Testis (tissue), 3 donors: Measurements from ENCODE around the gene TMEM191C. TPM values are rescaled to one million over a fixed set of nuclear protein-coding genes. Genes with fewer than 3 reads are reported as not detected.

Source experiments
- DNase-seq: peaks from one replicate; pipeline ENCODE4 v3.0.0-alpha.2; 2019
- H3K27ac ChIP-seq, 2 donors: fragments of 200-600 bp; sonication (generic); one replicate each; pipeline ENCODE4 v1.5.1; 2019
- H3K27me3 ChIP-seq: fragments of 200-600 bp; sonication (generic); one replicate; pipeline ENCODE4 v1.5.1; 2019
- H3K36me3 ChIP-seq: fragments of 200-600 bp; sonication (generic); one replicate; pipeline ENCODE4 v1.5.1; 2017; ENCODE audit warnings: low read depth; ENCODE audit errors: missing control alignments
- H3K4me1 ChIP-seq: fragments of 200-600 bp; sonication (generic); one replicate; pipeline ENCODE4 v1.5.1; 2019
- H3K4me3 ChIP-seq, 2 donors: fragments of 200-600 bp; sonication (generic); one replicate each; pipeline ENCODE4 v1.5.1; 2017 to 2019
- H3K9me3 ChIP-seq: fragments of 200-600 bp; sonication (generic); one replicate; pipeline ENCODE4 v1.5.1; 2017
- CTCF ChIP-seq, 3 experiments: fragments of 450-650 bp in 2 of 3; fragments of 200-600 bp in 1 of 3; sonication (generic) in 1 of 3; IDR thresholded peaks; one replicate each; pipeline ENCODE4 v1.5.1; 2016 to 2019; ENCODE audit warnings: antibody characterized with exemption in 3 of 3, mild to moderate bottlenecking in 2 of 3, moderate library complexity in 1 of 3
- POLR2A ChIP-seq: fragments of 450-650 bp; IDR thresholded peaks from one replicate; pipeline ENCODE4 v1.6.1; 2017; ENCODE audit warnings: antibody characterized with exemption, mild to moderate bottlenecking, moderate library complexity
- WGBS, 2 donors: methylation state at CpG; one replicate each; pipeline ENCODE4 v1.1.5; 2018; 5-methylcytosine and 5-hydroxymethylcytosine counted together
- intact Hi-C: fragments of 100-400 bp; cut with DNase I; formaldehyde crosslinking; loops from one replicate; pipeline ENCODE4 v1.15.1; 2023; ENCODE audit warnings: low total_unique reads
- polyA plus RNA-seq: library from polyadenylated mRNA; stranded (reverse); fragments of 350-450 nt; fragmentation: Illumina TruSeq; extraction: RNeasy Lipid Tissue Mini Kit (QIAGEN cat#74804); gene quantifications from one replicate; pipeline ENCODE4 v1.2.3, GENCODE V29; 2014; ENCODE audit warnings: low read depth, low replicate concordance; ENCODE audit not compliant: insufficient read depth
- total RNA-seq, 2 donors: library from RNA; depleted of rRNA; stranded (reverse); fragments of >200 nt; gene quantifications; one replicate each; pipeline ENCODE4 v1.2.3, GENCODE V29; 2016

TMEM191C gene
- total and polyA plus RNA-seq, 3 donors from 2014 or later: 35.3 to 78.2 (median 54.4) TPM

- H3K36me3 ChIP-seq: no peaks in the 10 kb centered on the region
- peak; percentile 13 for DNase-seq
- H3K9me3 ChIP-seq: no peaks in the 10 kb centered on the region
- WGBS, 2 donors: 91 to 92% methylated on average over 23 of the region's 23 CpGs
- no peak overlapping the region for H3K27ac ChIP-seq
- H3K4me3 ChIP-seq: no peak overlapping the region
- no peaks in the 10 kb centered on the region for H3K4me1 ChIP-seq
- intact Hi-C loops: no loop called here
- H3K27me3 ChIP-seq: no peaks in the 10 kb centered on the region
- TF ChIP-seq CTCF (IDR thresholded peaks at IDR 0.05) (no peak), POLR2A (no peak)
Measured at GRCh38 chr22:21448627-21449416, 18.4 kb upstream of the TMEM191C start.

DNA sequence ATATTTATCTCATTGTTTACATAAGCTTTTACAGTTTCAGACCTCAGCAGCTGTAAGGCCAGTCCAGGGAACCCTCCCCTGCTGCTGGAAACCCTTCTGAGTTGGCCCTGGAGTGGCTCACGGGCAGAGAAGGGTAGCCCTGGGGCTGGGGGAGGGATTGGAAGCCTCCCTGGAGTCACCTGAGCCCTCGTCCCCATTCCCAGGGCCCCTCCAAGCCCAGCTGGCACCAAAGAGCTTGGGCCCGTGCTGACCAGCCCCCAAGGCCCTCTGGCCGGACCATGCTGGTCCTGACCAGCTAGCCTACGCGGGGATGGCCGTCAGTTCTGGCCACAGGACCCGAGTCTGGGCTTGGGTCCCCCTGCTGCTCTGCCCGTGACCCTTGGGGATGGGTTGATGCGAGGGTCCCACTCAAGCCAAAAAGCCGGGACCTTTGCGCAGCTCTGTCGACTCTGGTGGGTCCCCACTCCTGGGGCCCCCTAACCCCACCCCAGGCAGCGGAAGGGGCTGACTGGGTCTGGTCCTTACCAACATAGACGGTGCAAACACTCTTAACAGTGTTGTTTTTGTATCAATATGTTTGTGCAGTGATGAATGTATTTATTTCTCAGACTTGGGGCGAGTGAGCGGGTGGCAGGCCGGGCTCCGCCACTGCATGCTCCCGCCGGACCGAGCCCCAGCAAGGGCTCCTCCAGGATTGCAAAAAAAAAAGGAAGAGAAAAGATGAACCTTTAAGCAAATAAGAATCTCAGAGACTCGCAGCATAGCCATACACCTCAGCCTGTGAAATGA lies 17.5 kb upstream of the TMEM191C start:
- intact Hi-C loops: no loop called here
- H3K36me3 ChIP-seq: no peaks in the 10 kb centered on the region
- H3K9me3 ChIP-seq: no peaks in the 10 kb centered on the region
- TF ChIP-seq POLR2A (no peak), CTCF (IDR thresholded peaks at IDR 0.05) (no peak)
- no peak overlapping the region for H3K4me3 ChIP-seq
- 85 to 93% methylated on average over 15 to 23 of the region's 23 CpGs for WGBS, 2 donors
- H3K27me3 ChIP-seq: no peaks in the 10 kb centered on the region
- no peaks in the 10 kb centered on the region for H3K4me1 ChIP-seq
- DNase-seq: peak; percentile 7
- no peak overlapping the region for H3K27ac ChIP-seq

DNA sequence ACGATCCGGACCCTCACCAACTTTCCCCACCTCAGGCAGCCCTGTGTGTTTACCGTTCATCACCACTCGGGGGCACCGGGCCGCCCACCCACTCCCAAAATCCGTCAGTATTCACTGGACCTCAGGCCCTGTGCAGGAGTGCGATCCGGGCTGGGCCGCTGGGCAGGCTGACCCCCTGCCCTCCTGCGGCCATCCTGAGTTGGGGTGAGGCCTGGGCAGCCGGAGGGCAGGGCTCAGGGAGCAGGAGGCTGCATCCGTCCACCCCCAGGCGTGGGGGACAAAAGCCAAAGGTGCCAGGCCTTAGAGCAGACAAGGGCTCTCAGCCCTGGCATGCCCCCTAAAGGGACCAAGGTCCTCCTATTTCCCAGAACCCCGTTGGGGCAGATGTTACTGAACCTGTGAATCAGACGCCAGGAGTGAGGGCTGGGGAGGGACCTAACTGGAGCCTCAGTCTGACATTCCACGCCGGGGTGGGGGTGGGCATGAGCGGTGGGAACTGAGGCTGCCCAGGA lies 16.8 kb upstream of the TMEM191C start:
- no peaks in the 10 kb centered on the region for H3K4me1 ChIP-seq
- intact Hi-C loops: no loop called here
- DNase-seq: peak; percentile 11
- WGBS, 2 donors: 85 to 87% methylated on average over 12 to 19 of the region's 19 CpGs
- TF ChIP-seq POLR2A: no peak
- TF ChIP-seq CTCF (IDR thresholded peaks at IDR 0.05): no peak
- no peaks in the 10 kb centered on the region for H3K27me3 ChIP-seq
- no peak overlapping the region for H3K4me3 ChIP-seq
- H3K27ac ChIP-seq: no peak overlapping the region
- no peaks in the 10 kb centered on the region for H3K36me3 ChIP-seq
- no peaks in the 10 kb centered on the region for H3K9me3 ChIP-seq

DNA sequence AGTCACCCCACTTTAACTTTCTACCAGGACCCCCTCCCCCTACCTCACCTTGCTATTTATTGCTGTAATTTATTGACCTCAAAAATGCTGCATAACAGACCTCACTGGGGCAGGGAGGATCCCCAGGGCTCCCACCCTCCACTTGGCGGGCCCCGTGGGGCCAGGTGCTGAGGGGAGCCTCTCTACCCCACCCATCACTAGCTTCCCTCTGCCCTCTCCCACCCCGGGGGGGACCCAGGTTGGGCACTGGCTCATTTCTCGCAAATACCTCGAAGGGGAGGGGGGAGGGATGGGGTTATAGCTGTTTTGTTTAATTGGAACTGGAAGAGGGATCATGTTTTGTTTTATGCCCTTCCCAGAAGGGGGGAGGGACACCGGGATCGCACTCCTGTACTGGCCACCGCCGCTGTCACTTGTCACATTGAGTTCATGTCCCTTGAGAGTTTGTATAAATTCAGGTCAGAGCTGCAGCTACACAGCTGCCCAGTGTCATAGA lies 16.3 kb upstream of the TMEM191C start:
- intact Hi-C loops: no loop called here
- Histone ChIP-seq H3K27me3 (no peaks in the 10 kb centered on the region), H3K36me3 (no peaks in the 10 kb centered on the region), H3K27ac (no peak overlapping the region), H3K4me1 (no peaks in the 10 kb centered on the region), H3K9me3 (no peaks in the 10 kb centered on the region), H3K4me3 (no peak overlapping the region)
- 72 to 77% methylated on average over 4 to 9 of the region's 9 CpGs for WGBS, 2 donors
- no peak for TF ChIP-seq CTCF (IDR thresholded peaks at IDR 0.05)
- no peak for TF ChIP-seq POLR2A
- DNase-seq: peak; percentile 7
